Left ventricle myocardium inferior (tissue), 1 donor: ENCODE measurements around the gene CATSPER4. TPM values are rescaled to one million over a fixed set of nuclear protein-coding genes. Genes with fewer than 3 reads are reported as not detected.

Experiments
- DNase-seq: peaks from one replicate; pipeline ENCODE4 v3.0.0-alpha.2; 2020
- H3K27ac ChIP-seq: fragments of 200-600 bp; replicated peaks from 2 replicates; pipeline ENCODE4 v1.8.0; 2021
- H3K27me3 ChIP-seq: fragments of 200-600 bp; 2 replicates; pipeline ENCODE4 v1.8.0; 2021; ENCODE audit warnings: low read depth
- H3K36me3 ChIP-seq: fragments of 200-600 bp; 2 replicates; pipeline ENCODE4 v1.8.0; 2021
- H3K4me1 ChIP-seq: fragments of 200-600 bp; 2 replicates; pipeline ENCODE4 v1.8.0; 2021
- H3K4me3 ChIP-seq: fragments of 200-600 bp; 2 replicates; pipeline ENCODE4 v1.8.0; 2021; ENCODE audit warnings: mild to moderate bottlenecking, moderate library complexity
- H3K9me3 ChIP-seq: fragments of 200-600 bp; replicated peaks from 2 replicates; pipeline ENCODE4 v1.8.0; 2021
- CTCF ChIP-seq: fragments of 200-600 bp; IDR thresholded peaks from 2 replicates; pipeline ENCODE4 v1.8.0; 2021; ENCODE audit warnings: antibody characterized with exemption, mild to moderate bottlenecking, borderline replicate concordance
- intact Hi-C: fragments of 100-400 bp; cut with micrococcal nuclease; formaldehyde crosslinking; loops from one replicate; pipeline ENCODE4 v1.11.0; 2022
- total RNA-seq: library from RNA; stranded (reverse); fragmentation: NEBNext Ultra II Directional; extraction: Animal tissue kit (Norgen Biotek cat#: 25700); gene quantifications from one replicate; pipeline ENCODE4 v1.2.1, GENCODE V29; 2021
- donor health status: DM: no; HTN: yes; CAD: no; lungs with severe emphysema.

Gene CATSPER4
- total RNA-seq, 1 donor from 2014 or later: not detected

GRCh38 chr1:26239936-26240335 is 49.5 kb downstream of the CATSPER4 start:
- DNase-seq: no peak
- Histone ChIP-seq H3K27ac (peak overlapping the region; percentile 93), H3K27me3 (no peaks in the 10 kb centered on the region), H3K4me3 (no peak overlapping the region), H3K4me1 (peaks cover 39% of the 10 kb centered on the region), H3K36me3 (peaks cover 9% of the 10 kb centered on the region), H3K9me3 (no peaks in the 10 kb centered on the region)
- intact Hi-C loops: no loop called here
- no peak for TF ChIP-seq CTCF

Other genes starting within 250 kb of the CATSPER4 start
- gene PAFAH2, start 192.5 kb upstream of the CATSPER4 start, total RNA-seq: 10.6 TPM
- gene EXTL1, start 168.8 kb upstream of the CATSPER4 start, total RNA-seq: 11.3 TPM
- 7.1 TPM for gene SLC30A2, start 144.5 kb upstream of the CATSPER4 start, total RNA-seq
- gene TRIM63, start 123.0 kb upstream of the CATSPER4 start, total RNA-seq: 203 TPM
- 4.2 TPM for gene PDIK1L, start 78.8 kb upstream of the CATSPER4 start, total RNA-seq
- 3.1 TPM for gene FAM110D, start 31.5 kb upstream of the CATSPER4 start, total RNA-seq
- gene C1orf232, start 21.6 kb upstream of the CATSPER4 start, total RNA-seq: not detected
- gene ZNF593, start 20.7 kb upstream of the CATSPER4 start, total RNA-seq: 13.7 TPM
- not detected for gene ZNF593OS, start 18.8 kb upstream of the CATSPER4 start, total RNA-seq
- 1.8 TPM for gene CNKSR1, start 13.1 kb upstream of the CATSPER4 start, total RNA-seq
- gene CEP85, start 43.6 kb downstream of the CATSPER4 start, total RNA-seq: 71.2 TPM
- 32.1 TPM for gene SH3BGRL3, start 89.5 kb downstream of the CATSPER4 start, total RNA-seq
- gene UBXN11, start 116.0 kb downstream of the CATSPER4 start, total RNA-seq: 11.6 TPM
- 2.4 TPM for gene CD52, start 127.4 kb downstream of the CATSPER4 start, total RNA-seq
- gene CRYBG2, start 163.5 kb downstream of the CATSPER4 start, total RNA-seq: not detected
- gene ZNF683, start 182.1 kb downstream of the CATSPER4 start, total RNA-seq: not detected
- gene LIN28A, start 220.2 kb downstream of the CATSPER4 start, total RNA-seq: not detected
- gene DHDDS, start 241.7 kb downstream of the CATSPER4 start, total RNA-seq: 27.9 TPM